Cortex of kidney (tissue), 1 donor: ENCODE data around the gene SDCCAG8.
"Not testable (repeated sequence)": the region's sequence is repeated elsewhere in the genome, so short reads cannot be mapped to it uniquely, and the experiment has no call there.

Source experiments
- DNase-seq: peaks from one replicate; lab custom pipeline; 2025; lab: John Stamatoyannopoulos, UW

The SDCCAG8 gene

GRCh38 chr1:243335292-243335691 lies 79.5 kb downstream of the SDCCAG8 start:
- DNase-seq = no peak

GRCh38 chr1:243336163-243336562 lies 80.3 kb downstream of the SDCCAG8 start:
- DNase-seq = no peak

- not testable (repeated sequence) for DNase-seq
Measured at GRCh38 chr1:243338848-243339247, 83.0 kb downstream of the SDCCAG8 start.

GRCh38 chr1:243341074-243341473 lies 85.2 kb downstream of the SDCCAG8 start:
- no peak for DNase-seq

- no peak for DNase-seq
Measured at GRCh38 chr1:243343970-243344937, 88.4 kb downstream of the SDCCAG8 start.

- DNase-seq = no peak
Measured at GRCh38 chr1:243345205-243345604, 89.4 kb downstream of the SDCCAG8 start.

GRCh38 chr1:243346016-243346415 lies 90.2 kb downstream of the SDCCAG8 start:
- no peak for DNase-seq

GRCh38 chr1:243346468-243346867 lies 90.6 kb downstream of the SDCCAG8 start:
- no peak for DNase-seq

GRCh38 chr1:243348331-243348730 lies 92.5 kb downstream of the SDCCAG8 start:
- no peak for DNase-seq

GRCh38 chr1:243349128-243349527 lies 93.3 kb downstream of the SDCCAG8 start:
- DNase-seq = no peak

GRCh38 chr1:243351337-243351736 lies 95.5 kb downstream of the SDCCAG8 start:
- DNase-seq = no peak

- DNase-seq = no peak
Measured at GRCh38 chr1:243354511-243355153, 98.8 kb downstream of the SDCCAG8 start.

GRCh38 chr1:243363832-243364231 lies 108.0 kb downstream of the SDCCAG8 start:
- no peak for DNase-seq

- no peak for DNase-seq
Measured at GRCh38 chr1:243364330-243364729, 108.5 kb downstream of the SDCCAG8 start.

GRCh38 chr1:243364866-243365265 lies 109.0 kb downstream of the SDCCAG8 start:
- no peak for DNase-seq

GRCh38 chr1:243367314-243367713 lies 111.5 kb downstream of the SDCCAG8 start:
- no peak for DNase-seq

GRCh38 chr1:243374412-243374811 lies 118.6 kb downstream of the SDCCAG8 start:
- DNase-seq = no peak

- no peak for DNase-seq
Measured at GRCh38 chr1:243375596-243375995, 119.8 kb downstream of the SDCCAG8 start.

GRCh38 chr1:243378669-243379068 lies 122.8 kb downstream of the SDCCAG8 start:
- no peak for DNase-seq

GRCh38 chr1:243379208-243379607 lies 123.4 kb downstream of the SDCCAG8 start:
- DNase-seq = no peak

- no peak for DNase-seq
Measured at GRCh38 chr1:243379706-243380105, 123.9 kb downstream of the SDCCAG8 start.

GRCh38 chr1:243388276-243388675 lies 132.4 kb downstream of the SDCCAG8 start:
- no peak for DNase-seq

GRCh38 chr1:243390162-243390791 lies 134.4 kb downstream of the SDCCAG8 start:
- no peak for DNase-seq
